GM19193 (cell line): Measurements from ENCODE around the gene ZNF488.

Experiments
- POLR2A ChIP-seq: IDR thresholded peaks from 4 replicates; pipeline ENCODE4 v1.6.1; 2011; ENCODE audit not compliant: insufficient read depth, insufficient read length; ENCODE audit errors: extremely low read depth

ZNF488 gene

GRCh38 chr10:47336387-47337134 lies 47.5 kb downstream of the ZNF488 start:
- TF ChIP-seq POLR2A: no peak

GRCh38 chr10:47335906-47336305 lies 48.2 kb downstream of the ZNF488 start:
- no peak for TF ChIP-seq POLR2A

GRCh38 chr10:47334466-47335295 lies 49.4 kb downstream of the ZNF488 start:
- no peak for TF ChIP-seq POLR2A

- TF ChIP-seq POLR2A: no peak
These were observed 50.6 kb downstream of the ZNF488 start for GRCh38 chr10:47333532-47333931.

DNA sequence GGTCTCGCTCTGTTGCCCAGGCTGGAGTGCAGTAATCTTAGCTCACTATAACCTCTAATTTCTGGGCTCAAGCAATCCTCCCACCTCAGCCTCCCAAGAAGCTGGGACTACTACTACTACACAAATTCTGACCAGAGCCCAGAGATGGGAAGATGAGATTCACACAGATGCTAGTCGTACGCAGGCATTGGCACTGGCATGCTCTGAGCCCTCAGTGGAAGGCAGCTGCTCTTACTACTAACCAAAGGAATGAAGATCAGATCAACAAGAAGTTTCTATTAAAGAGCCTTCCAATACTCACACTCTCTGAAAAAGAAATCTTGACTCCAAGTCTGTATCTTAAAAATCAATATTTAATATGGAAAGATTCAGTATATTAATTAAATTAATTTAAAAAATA lies 51.1 kb downstream of the ZNF488 start:
- TF ChIP-seq POLR2A: no peak

DNA sequence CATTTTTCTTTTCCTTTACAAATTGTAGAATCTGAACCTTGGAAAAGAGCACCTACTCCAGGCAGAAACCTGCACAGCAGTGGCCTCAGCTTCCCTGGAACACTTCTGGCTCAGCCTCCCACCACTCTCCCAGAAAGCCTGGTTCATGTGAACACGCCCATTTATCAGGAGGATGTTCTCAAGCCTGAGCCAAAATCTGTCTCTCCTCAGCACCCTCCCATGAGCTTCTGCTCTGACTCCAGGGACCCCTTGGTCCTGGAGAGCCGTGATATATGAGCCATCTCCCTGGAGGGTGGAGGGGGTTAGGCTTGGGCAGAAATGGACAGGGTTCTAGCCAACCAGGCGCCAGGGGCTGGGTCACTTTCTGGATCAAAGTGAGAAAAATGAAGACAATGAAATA lies 51.7 kb downstream of the ZNF488 start:
- no peak for TF ChIP-seq POLR2A

- no peak for TF ChIP-seq POLR2A
These were observed 52.1 kb downstream of the ZNF488 start for GRCh38 chr10:47331954-47332353.

DNA sequence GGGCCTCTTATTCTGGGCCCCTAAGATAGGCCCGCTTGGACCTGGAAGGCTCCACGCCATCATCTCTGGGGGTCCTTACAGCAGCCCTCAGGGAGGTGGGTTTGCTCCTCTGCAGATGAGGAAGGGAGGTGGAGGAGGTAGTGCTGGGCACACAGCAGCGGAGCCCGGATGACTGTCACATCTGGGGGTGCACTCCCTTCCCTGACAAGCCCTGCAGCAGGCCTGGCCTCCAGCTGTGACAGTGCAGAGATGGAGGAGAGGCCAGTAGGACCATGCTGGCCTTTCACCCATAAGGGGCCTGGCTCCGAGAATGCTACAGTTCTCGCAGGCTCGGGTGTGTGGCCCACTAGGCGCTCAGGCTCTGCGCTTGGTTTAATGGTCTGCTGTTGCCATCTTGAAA lies 52.6 kb downstream of the ZNF488 start:
- TF ChIP-seq POLR2A: no peak

DNA sequence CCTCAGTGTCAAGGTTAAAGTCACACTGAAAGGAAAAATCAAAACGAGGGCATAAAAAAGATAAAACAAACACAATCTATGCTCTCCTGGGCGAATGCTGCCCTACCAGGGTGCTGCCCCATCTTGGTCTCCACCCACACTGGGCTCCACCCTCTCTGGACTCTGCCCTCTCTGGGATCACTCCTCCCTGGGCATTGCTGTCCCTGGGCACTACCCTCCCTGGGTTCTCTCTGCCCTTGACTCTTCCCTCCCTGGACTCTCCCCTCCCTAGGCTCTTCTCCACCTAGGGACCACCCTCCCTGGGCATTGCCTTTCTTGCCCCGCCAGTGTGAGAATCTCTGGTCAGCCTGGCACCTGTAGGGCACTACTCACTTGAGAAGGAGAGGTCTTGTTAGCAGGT lies 53.3 kb downstream of the ZNF488 start:
- TF ChIP-seq POLR2A: no peak

- TF ChIP-seq POLR2A: no peak
These were observed 53.7 kb downstream of the ZNF488 start for GRCh38 chr10:47330366-47330765.

DNA sequence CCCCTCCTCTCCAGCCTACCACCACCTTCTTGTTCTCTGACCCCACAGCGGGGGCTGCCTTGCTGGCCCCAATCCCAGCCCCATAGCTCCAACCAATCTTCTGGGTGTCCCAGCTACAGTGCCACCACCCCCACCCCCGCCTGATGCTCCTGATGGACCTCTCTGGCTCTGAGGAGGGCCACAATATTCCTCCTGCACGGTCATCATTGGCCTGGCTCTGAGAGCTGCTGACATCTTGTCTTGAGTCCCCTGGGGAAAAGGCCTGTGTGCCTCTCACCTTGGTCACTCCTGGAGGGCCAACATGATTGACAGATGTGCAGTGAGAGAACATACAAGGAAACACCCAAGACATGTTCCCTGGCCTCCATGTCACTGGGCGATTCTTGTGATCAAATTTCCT lies 54.2 kb downstream of the ZNF488 start:
- TF ChIP-seq POLR2A: no peak

GRCh38 chr10:47326927-47327330 lies 57.2 kb downstream of the ZNF488 start:
- TF ChIP-seq POLR2A: no peak

DNA sequence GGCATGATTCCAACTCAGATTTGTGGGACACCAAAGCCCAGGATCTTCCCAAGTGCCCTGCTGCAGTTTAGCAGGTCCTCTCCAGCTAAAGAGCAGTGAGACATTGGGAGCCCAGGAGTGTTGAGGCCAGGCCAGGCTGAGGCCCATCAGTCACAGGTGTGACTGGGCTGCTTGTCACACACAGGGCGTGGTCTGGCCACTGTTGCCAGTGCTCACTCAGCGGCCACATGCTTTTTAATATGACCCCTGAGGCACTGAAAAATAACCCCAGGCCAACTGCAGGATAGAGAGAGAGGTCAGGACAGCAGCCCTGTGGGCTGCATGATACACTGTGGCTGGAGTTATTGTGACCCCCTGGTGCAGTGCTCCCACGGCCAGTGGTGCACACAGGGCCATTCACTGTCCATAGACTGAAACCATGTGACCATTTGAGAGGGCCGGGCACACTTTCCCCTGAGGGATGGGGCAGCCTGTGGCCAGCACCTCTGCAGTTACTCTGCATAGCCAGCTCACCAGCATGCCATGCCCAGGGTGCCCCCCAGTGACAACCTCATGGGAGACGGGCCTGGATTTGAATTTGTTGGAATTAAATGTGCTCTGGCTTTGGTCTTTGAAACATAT lies 57.7 kb downstream of the ZNF488 start:
- TF ChIP-seq POLR2A: no peak

DNA sequence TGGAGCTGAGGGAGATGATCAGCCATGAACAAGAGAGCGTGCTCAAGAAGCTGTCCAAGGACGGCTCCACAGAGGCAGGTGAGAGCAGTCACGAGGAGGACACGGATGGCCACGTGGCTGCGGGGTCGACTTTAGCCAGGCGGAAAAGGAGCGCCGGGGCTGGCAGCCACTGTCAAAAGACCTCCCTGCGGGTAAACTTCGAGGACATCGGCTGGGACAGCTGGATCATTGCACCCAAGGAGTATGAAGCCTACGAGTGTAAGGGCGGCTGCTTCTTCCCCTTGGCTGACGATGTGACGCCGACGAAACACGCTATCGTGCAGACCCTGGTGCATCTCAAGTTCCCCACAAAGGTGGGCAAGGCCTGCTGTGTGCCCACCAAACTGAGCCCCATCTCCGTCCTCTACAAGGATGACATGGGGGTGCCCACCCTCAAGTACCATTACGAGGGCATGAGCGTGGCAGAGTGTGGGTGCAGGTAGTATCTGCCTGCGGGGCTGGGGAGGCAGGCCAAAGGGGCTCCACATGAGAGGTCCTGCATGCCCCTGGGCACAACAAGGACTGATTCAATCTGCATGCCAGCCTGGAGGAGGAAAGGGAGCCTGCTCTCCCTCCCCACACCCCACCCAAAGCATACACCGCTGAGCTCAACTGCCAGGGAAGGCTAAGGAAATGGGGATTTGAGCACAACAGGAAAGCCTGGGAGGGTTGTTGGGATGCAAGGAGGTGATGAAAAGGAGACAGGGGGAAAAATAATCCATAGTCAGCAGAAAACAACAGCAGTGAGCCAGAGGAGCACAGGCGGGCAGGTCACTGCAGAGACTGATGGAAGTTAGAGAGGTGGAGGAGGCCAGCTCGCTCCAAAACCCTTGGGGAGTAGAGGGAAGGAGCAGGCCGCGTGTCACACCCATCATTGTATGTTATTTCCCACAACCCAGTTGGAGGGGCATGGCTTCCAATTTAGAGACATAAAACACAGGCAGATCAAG lies 58.5 kb downstream of the ZNF488 start:
- TF ChIP-seq POLR2A: no peak
